Tongue (tissue), 2 donors: ENCODE measurements around the gene HSPB2. TPM values are rescaled to one million over a fixed set of nuclear protein-coding genes. Genes with fewer than 3 reads are reported as not detected.
"Not testable (repeated sequence)": the region's sequence is repeated elsewhere in the genome, so short reads cannot be mapped to it uniquely, and the experiment has no call there.

Experiments
- DNase-seq: peaks from one replicate; pipeline ENCODE4 v3.0.0-alpha.2; 2015
- total RNA-seq: library from RNA; depleted of rRNA; stranded (reverse); fragments of >200 nt; gene quantifications from one replicate; pipeline ENCODE4 v1.2.3, GENCODE V29; 2014

The HSPB2 gene
- total RNA-seq, 1 donor from 2014 or later = 3.8 TPM

DNA sequence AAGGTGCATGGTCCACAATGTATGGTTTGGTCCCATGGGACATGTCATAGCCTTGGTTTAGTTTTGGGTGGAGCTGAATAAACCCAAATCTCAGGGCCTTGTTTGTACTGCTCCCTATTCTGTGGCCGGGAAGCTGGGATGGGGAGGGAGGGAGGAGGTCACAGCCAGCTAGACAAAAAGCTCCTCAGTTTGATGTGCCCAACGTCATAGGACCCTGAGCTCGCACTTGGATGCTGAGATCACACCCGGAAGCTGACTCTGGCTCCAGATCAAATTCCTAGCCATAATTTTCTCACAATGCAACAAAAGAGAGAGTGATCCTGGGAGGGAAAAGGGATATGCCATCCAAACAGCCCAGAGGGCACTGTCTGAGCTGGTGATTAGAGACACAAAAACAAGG lies 1.5 kb downstream of the HSPB2 start:
- peak; percentile 85 for DNase-seq

DNA sequence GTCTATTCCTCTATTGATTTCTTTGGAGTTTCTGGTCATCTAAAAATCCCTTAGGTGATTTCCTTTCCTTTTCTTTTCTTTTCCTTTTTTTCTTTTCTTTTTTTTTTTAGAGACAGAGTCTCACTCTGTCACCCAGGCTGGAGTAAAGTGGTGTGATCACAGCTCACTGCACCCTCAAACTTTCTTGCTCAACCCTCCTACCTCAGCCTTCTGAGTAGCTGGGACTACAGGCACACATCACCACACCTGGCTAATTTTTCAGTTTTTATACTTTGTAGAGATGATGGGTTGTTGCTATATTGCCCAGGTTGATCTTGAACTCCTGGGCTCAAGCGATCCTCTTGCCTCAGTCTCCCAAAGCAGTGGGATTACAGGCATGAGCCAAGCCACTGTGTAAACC lies 4.2 kb downstream of the HSPB2 start:
- no peak for DNase-seq

DNA sequence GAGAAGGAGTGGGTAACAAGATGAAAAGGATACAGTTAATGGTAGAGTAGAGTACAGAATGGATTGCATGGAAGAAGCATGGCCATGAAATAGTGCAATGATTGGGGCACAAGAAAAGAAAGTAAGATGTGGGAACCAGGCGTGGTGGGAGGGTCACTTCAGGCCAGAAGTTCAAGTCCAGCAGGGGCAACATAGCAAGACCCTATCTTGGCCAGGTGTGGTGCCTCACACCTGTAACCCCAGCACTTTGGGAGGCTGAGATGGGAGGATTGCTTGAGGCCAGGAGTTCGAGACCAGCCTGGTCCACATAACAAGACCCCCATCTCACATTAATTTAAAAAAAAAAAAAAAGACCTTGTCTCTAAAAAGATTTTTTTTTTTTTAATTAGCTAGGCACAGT lies 4.8 kb downstream of the HSPB2 start:
- DNase-seq = no peak

- no peak for DNase-seq
Measured at GRCh38 chr11:111917788-111918187, 5.3 kb downstream of the HSPB2 start.

GRCh38 chr11:111918390-111919256 lies 6.1 kb downstream of the HSPB2 start, which contains the start of gene C11orf52:
Gene C11orf52, plus strand, starts transcription at chr11:111918913. Its CDS starts 60 bp downstream, at chr11:111918973.
- peak; percentile 87 for DNase-seq

DNA sequence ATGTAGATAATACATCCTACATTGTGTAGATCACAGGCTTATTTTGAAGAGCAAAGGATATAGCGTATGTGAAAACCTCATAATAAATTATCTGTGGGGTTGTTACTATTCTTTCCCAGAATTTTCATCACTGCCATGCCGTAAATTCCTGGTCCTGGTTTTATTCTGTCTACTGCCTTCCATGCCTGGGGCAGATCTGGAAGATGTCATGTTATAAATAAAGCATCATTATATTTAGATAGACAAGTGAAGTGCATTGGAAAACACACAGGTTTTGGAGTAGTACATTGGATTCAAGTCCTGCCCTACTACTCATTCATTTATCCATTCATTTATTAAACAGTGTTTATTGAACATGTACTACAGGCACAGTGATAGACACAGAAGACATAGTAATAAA lies 8.4 kb downstream of the HSPB2 start:
- no peak for DNase-seq

GRCh38 chr11:111921541-111922230 lies 9.2 kb downstream of the HSPB2 start:
- no peak for DNase-seq

DNA sequence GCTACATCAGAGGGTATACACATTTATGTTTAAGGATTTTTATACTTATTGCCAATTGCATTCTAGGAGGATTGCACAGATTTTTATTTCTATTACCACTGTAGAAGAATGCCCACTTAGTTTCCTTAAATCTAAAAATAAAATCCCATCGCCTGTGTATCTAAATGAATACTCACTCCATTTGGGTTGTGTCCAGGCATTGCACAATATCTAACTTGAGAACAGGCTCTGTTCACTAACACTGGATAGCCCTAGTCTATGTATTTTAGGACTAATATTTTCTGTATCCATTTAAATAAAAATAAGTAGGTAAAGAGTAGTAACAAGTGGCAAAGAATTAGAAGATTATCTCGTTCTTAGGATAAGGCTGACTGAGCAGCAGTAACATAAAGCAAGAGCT lies 10.3 kb downstream of the HSPB2 start:
- peak; percentile 67 for DNase-seq

- no peak for DNase-seq
Measured at GRCh38 chr11:111923351-111923788, 10.8 kb downstream of the HSPB2 start.

DNA sequence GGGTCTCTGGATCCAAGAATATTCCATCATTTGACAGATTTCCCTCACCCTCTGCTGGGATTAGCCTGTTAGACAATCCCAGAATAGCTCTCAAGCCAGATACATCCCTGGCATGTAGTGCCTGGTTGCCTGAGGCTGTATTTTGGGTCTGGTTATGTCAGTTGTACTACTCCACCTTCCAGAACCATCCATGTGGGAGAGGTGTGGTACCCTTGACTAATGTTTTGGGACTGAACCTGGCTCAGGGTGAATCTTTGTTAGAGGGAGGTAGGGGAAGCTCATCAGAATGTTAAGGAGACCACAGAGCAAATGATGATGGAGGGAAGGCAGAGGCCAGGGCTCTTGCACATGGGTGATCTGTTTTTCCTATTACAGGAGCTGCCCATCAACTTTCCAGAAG lies 11.4 kb downstream of the HSPB2 start:
- DNase-seq = no peak

GRCh38 chr11:111925953-111926352 lies 13.4 kb downstream of the HSPB2 start:
- DNase-seq = no peak

GRCh38 chr11:111926505-111927391 lies 14.2 kb downstream of the HSPB2 start:
- peak; percentile 98 for DNase-seq

- DNase-seq = no peak
Measured at GRCh38 chr11:111930472-111930871, 17.9 kb downstream of the HSPB2 start.

- DNase-seq = no peak
Measured at GRCh38 chr11:111932611-111932950, 20.0 kb downstream of the HSPB2 start.

- not testable (repeated sequence) for DNase-seq
Measured at GRCh38 chr11:111933176-111933575, 20.6 kb downstream of the HSPB2 start.

DNA sequence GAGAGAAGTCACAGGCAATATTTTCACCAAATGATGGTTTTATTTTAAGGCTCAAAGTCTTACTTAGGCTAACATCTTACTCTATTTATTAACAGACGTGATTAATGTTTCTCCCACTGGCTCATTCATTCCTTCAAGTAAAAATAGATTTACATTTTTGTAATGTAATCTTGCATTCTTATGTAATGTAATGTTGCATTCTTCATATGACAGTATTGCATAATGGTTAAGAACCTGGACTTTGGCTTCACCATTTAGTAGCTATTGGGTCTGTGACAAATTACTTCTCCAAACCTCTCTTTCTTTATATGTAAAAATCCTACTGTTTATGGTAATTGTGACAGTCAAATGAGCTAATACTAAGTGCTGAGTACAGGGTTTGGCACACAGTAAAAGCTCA lies 21.3 kb downstream of the HSPB2 start:
- DNase-seq = no peak

GRCh38 chr11:111934306-111934705 lies 21.8 kb downstream of the HSPB2 start:
- DNase-seq = no peak

DNA sequence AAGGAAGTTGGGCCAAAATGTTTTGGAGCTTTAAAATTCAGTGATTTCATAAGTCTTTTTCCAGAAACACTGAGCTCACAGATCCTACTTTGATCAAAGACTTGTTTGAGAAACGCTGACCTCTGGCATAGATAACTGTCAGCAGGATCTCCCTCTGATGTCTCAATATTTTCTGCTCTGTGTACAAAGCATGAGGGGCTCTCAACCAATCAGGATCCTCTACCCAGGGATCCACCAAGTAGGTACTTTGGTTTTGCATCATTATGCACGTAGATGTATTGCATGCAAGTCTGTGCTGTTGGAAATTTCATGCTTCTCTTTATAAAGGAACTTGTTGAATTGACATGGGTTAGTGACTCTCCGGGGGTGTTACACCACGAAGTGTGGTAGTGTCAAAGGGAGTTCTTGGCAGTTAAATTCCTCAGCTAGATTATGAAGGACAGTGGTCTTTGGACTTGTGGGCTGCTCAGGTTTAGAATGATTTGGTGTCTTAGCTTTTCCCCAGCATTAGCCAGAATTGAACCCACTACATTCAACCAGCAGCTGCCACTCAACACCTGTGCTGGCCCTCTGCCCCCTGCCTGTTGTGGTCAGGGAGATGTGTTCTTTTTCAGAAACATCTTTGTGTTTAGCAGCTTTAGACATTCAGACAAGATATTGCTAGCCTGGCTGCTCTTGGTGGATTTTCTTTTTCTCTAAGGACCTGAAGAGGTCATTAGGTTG lies 22.9 kb downstream of the HSPB2 start:
- no peak for DNase-seq

DNA sequence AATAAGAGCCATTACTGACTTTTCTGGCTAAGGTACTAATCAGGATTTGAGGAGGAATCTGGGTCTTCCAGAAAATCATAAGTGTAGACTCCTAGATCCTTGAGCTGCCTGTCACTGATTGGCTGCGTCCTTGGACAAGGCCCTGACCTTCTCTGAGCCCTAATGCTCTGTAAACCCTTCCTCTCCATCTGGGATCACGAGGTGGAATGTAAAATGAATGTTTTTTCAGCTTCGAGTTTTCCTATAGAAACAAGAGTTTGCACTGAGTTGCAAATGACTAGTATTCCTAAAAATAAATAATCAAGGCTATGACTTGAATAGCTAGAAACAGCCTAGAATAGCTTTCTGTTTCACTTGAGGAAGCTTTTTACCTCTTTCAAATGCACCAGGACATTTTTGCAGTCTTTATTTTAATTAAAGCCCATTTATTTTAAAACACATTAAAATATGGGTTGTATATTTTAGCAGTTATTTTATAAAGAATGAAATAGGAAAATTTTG lies 23.6 kb downstream of the HSPB2 start:
- DNase-seq = no peak

DNA sequence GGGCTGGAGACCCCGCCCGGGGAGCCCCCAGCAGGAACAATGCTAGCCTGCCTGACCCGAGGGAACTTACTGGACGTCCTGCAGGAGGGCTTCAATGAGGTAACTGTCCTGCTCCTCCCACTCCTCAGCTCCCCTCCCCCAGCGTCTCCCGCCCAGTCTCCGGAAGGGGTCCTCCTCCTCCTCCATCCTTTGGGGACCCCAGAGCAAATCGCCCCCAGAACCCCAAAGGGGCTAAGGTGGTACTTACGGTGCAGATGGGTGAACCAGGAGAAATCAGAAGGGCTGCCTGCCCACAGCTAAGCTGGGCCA lies 24.9 kb downstream of the HSPB2 start:
- no peak for DNase-seq

DNA sequence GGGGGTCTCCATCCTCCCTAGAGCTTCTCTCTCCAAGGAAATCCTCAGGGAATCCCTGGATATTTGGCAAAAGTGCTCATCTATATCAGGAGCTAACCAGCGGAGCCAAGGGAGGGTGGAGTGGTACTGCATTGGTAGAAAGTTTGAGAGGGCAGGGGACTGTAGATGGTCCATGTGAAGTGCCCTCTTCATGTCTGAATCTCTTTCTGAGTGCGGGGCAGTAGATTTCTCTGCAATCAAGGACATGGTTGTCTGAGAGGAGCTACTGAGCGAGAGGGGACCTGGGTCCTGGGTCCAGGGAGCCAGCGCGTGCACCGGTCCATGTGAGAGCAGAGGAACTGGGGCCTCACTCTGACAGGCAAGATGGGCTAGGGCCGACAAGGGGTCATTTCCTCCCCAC lies 25.3 kb downstream of the HSPB2 start:
- no peak for DNase-seq

DNA sequence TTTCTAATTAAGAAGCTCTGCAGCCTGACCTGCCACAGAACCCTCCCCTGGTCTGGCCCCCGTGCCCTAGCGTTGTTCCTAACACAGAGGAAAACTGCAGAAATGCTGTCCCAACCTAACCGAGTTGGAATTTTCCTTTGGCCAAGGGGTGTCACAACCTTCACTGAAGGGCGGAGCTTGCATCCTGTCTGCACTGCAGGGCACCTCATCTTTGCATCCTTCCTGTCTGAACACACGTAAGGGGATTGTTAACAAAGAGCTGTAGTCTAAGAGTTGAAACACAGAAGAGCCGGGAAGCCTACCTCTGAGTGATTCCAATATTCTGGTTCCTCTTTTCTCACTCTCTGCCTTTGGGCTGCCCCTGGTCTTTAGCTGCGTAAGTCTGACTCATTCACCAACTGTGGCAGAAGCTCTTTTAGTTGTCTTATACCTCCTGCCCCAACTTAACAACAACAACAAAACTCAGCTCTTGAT lies 26.2 kb downstream of the HSPB2 start:
- DNase-seq = peak; percentile 41
